ENCODE data around the gene FKBP1B.
"Not testable (repeated sequence)": the region's sequence is repeated elsewhere in the genome, so short reads cannot be mapped to it uniquely, and the experiment has no call there.

Gene FKBP1B

GRCh38 chr2:24106786-24107185 lies 57.2 kb downstream of the FKBP1B start:
- FAIRE-seq (no peak), DNase-seq (ENCODE audit: insufficient read length, low spot score) (no peak)
- TF ChIP-seq CTCF (IDR thresholded peaks at IDR 0.05; ENCODE audit: insufficient read depth, missing control alignments), result no peak

- no peak for TF ChIP-seq CTCF (IDR thresholded peaks at IDR 0.05; ENCODE audit: insufficient read depth, missing control alignments)
- DNase-seq (ENCODE audit: insufficient read length, low spot score) (no peak), FAIRE-seq (no peak)
These were observed 57.8 kb downstream of the FKBP1B start for GRCh38 chr2:24107336-24107735.

- DNase-seq (ENCODE audit: insufficient read length, low spot score); FAIRE-seq: not testable (repeated sequence)
These were observed 59.9 kb downstream of the FKBP1B start for GRCh38 chr2:24109431-24109830.

GRCh38 chr2:24110660-24111303 lies 61.2 kb downstream of the FKBP1B start:
- FAIRE-seq, result no peak
- DNase-seq (ENCODE audit: insufficient read length, low spot score), result no peak
- TF ChIP-seq CTCF (IDR thresholded peaks at IDR 0.05; ENCODE audit: insufficient read depth, missing control alignments), result no peak

GRCh38 chr2:24111407-24111901 lies 61.9 kb downstream of the FKBP1B start:
- FAIRE-seq, result no peak

More at GRCh38 chr2:24111407-24111901, 61.9 kb downstream of the FKBP1B start:
- TF ChIP-seq CTCF (IDR thresholded peaks at IDR 0.05; ENCODE audit: insufficient read depth, missing control alignments), result no peak
- DNase-seq (ENCODE audit: insufficient read length, low spot score), result no peak
